Measurements from ENCODE around the gene LRRC8E. TPM values are rescaled to one million over a fixed set of nuclear protein-coding genes. Genes with fewer than 3 reads are reported as not detected.
A peak's percentile ranks its signal among the peaks of the same experiment; 100 is the strongest.
"Not testable (repeated sequence)": the region's sequence is repeated elsewhere in the genome, so short reads cannot be mapped to it uniquely, and the experiment has no call there.

LRRC8E gene
- polyA plus RNA-seq, 1 donor from 2014 or later = not detected

DNA sequence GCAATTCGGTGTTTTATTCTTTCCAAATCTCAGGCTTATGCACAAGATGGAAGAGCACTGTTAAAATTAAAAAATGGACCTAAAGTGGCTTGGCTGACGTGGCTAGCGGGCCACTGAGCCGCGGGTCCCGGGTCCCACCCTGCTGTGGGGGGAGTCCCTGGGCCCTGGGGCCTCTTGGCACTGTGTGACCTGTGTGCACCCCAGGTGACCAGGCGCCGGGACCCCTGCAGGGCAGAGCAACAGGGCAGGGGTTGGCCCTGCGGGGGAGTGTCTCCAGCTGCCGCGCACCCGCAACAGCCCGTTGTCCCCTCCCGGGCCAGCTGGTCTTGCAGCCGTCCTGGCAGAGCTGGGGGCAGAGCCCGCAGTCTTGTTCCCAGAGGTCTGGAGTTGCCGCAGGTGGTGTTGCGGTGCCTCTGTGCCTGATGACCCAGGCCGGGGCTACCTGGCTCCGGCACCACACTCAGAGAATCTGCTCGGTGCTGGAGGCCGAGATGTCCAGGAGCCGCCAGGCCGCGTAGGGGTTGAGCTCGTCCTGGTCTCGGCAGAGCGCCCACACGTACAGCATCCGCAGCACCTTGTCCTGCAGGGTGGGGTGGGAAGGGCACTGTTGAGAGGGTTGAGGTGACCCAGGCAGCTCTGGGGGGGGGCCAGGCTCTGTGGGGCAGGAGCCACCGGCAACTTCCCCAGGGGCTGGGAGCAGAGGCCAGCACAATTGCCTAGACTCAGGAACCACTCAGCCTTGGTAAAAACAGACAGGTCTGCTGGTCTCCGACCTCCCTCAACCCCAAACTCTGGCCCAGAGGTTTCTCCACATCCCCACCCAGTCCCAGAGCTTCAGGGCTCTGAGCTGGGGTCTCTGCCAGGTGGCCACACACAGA is 38.7 kb downstream of the LRRC8E start:
- peaks cover 1% of the 10 kb centered on the region for H3K27me3 Mint-ChIP-seq
- H3K36me3 Mint-ChIP-seq = peaks cover 4% of the 10 kb centered on the region
- H3K27ac Mint-ChIP-seq = peak overlapping the region; percentile 23 to 73 (median 46)
- H3K9me3 Mint-ChIP-seq = no peaks in the 10 kb centered on the region
- peak overlapping the region in 3 of 4 donors; percentile 3 to 53 (median 52) for H3K4me3 Mint-ChIP-seq
- H3K4me1 Mint-ChIP-seq = peaks cover 3 to 7% (median 3%) of the 10 kb centered on the region in 3 donors

- H3K4me1 Mint-ChIP-seq = peaks cover 1 to 7% (median 3%) of the 10 kb centered on the region in 3 donors
- peaks cover 4% of the 10 kb centered on the region for H3K36me3 Mint-ChIP-seq
- H3K4me3 Mint-ChIP-seq = peak overlapping the region; percentile 9 to 85 (median 34)
- no peaks in the 10 kb centered on the region for H3K9me3 Mint-ChIP-seq
- peaks cover 1% of the 10 kb centered on the region for H3K27me3 Mint-ChIP-seq
- peak overlapping the region; percentile 23 to 76 (median 53) for H3K27ac Mint-ChIP-seq
Observed at GRCh38 chr19:7927605-7928333, 39.5 kb downstream of the LRRC8E start.

DNA sequence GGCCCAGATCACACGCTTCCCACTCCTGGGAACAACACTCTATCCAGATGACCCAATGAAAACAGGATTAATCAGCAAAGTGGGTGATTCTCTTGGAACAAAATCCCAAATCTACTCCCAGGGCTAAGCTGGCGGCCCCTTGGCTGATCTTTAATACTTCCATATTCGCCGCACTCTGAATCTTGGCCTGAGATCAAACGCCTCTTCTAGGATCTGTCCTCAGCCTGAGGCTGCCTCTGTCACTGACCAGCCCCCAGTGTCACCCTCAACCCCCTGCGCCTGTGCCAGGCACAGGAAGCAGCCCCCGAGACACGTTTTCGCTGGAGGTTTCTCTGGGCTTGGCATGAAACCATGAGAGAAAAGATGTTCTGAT is 40.0 kb downstream of the LRRC8E start:
- no peaks in the 10 kb centered on the region for H3K9me3 Mint-ChIP-seq
- H3K4me3 Mint-ChIP-seq = peak overlapping the region; percentile 21 to 85 (median 55)
- peak overlapping the region in 2 of 3 donors; percentile 53 to 76 for H3K27ac Mint-ChIP-seq
- peaks cover 4% of the 10 kb centered on the region for H3K36me3 Mint-ChIP-seq
- H3K27me3 Mint-ChIP-seq = peaks cover 1% of the 10 kb centered on the region
- H3K4me1 Mint-ChIP-seq = peaks cover 1 to 7% (median 1%) of the 10 kb centered on the region in 3 donors

GRCh38 chr19:7928741-7929701 is 40.7 kb downstream of the LRRC8E start:
- peaks cover 1 to 7% (median 1%) of the 10 kb centered on the region in 3 donors for H3K4me1 Mint-ChIP-seq
- peaks cover 4% of the 10 kb centered on the region for H3K36me3 Mint-ChIP-seq
- peak overlapping the region; percentile 58 to 96 (median 83) for H3K27ac Mint-ChIP-seq
- peak overlapping the region in 3 of 4 donors; percentile 30 to 85 (median 63) for H3K4me3 Mint-ChIP-seq
- peaks cover 1% of the 10 kb centered on the region for H3K27me3 Mint-ChIP-seq
- no peaks in the 10 kb centered on the region for H3K9me3 Mint-ChIP-seq

DNA sequence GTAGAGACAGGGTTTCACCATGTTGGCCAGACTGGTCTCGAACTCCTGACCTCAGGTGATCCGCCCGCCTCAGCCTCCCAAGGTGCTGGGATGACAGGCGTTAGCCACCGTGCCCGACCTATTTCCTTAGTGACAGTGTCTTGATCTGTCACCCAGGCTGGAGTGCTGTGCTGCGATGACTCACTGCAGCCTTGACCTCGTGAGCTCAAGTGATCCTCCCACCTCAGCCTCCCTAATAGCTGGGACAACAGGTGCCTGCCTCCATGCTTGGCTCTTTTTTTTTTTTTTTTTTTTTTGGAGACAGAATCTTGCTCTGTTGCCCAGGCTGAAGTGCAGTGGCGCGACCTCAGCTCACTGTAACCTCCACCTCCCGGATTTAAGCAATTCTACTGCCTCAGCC is 41.7 kb downstream of the LRRC8E start:
- not testable (repeated sequence) for H3K36me3 Mint-ChIP-seq, H3K4me3 Mint-ChIP-seq, H3K27ac Mint-ChIP-seq, H3K4me1 Mint-ChIP-seq, H3K9me3 Mint-ChIP-seq, H3K27me3 Mint-ChIP-seq

DNA sequence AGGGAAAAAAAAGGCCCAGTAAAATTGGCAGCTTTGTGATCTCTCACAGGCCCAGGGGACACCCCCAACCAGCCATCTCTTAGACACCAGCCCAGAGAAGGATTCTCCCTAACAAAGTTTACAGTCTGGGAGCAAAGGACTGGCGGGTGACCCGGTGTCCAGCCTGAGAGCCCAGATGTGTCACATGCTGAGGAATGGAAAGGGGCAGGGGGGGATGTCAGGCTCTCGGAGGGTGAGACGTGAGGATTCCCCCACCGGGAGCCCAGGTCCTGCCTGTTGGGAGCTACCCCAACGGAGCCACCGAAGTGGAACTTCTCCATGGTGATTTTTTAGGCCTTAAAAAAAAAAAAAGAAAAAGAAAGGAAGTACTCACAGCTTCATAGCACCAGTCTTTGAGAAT is 42.5 kb downstream of the LRRC8E start:
- H3K4me1 Mint-ChIP-seq = peaks cover 0 to 7% (median 0%) of the 10 kb centered on the region in 3 donors
- H3K27ac Mint-ChIP-seq = no peak overlapping the region
- H3K4me3 Mint-ChIP-seq = no peak overlapping the region

DNA sequence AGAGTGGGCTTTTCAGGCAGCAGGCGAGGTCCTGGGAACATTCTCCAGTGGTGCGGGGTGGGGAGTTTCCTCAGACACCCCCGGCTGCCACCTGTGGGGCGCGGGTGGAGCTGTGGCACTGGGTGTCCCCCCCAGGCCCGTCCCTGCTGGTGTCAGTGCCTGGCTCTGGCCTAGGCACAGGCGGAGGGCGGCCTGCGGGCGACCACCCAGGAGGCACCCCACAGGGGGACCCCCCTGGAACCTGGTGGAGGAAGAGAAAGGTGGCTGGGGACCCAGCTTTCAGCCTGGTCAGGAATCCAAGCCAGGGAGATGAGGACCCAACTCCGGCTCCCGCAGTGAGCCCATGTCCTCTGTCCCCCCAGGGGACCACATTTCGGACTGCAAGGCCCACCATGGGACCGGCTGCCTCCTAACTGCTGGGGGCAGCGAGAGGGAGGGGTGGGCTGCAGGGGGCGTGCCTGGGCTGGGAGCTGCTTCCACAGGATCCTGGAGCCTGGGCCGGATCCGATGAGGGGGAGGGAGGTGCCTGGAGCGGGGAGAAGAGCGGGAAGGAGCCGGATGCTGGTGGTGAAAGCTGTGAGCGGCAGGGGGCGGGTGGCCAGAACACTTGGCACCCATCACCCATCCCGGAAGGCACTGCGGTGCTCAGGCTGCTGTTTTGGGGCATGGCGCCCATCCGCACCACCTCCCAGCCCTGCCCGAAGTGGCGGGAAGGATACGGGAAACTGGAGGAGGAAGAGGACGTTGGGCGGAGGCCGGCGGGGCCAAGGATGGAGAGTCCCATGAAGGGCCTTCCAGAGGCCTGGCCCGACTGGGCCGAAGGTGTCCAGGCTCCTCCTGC is 43.1 kb downstream of the LRRC8E start:
- Mint-ChIP-seq H3K27me3 (no peaks in the 10 kb centered on the region), H3K4me1 (peaks cover 0 to 7% (median 0%) of the 10 kb centered on the region in 3 donors), H3K4me3 (no peak overlapping the region), H3K9me3 (no peaks in the 10 kb centered on the region), H3K36me3 (peaks cover 4% of the 10 kb centered on the region), H3K27ac (no peak overlapping the region)

More for the DNA sequence above, 42.5 kb downstream of the LRRC8E start:
- Mint-ChIP-seq H3K27me3 (peaks cover 1% of the 10 kb centered on the region), H3K36me3 (peaks cover 4% of the 10 kb centered on the region), H3K9me3 (no peaks in the 10 kb centered on the region)

- H3K27ac Mint-ChIP-seq = no peak overlapping the region
- H3K9me3 Mint-ChIP-seq = no peaks in the 10 kb centered on the region
- peaks cover 0 to 7% (median 0%) of the 10 kb centered on the region in 3 donors for H3K4me1 Mint-ChIP-seq
- peak overlapping the region in 1 of 4 donors; percentile 55 for H3K4me3 Mint-ChIP-seq
- H3K27me3 Mint-ChIP-seq = no peaks in the 10 kb centered on the region
- peaks cover 6% of the 10 kb centered on the region for H3K36me3 Mint-ChIP-seq
Observed at GRCh38 chr19:7932276-7932929, 44.1 kb downstream of the LRRC8E start.

DNA sequence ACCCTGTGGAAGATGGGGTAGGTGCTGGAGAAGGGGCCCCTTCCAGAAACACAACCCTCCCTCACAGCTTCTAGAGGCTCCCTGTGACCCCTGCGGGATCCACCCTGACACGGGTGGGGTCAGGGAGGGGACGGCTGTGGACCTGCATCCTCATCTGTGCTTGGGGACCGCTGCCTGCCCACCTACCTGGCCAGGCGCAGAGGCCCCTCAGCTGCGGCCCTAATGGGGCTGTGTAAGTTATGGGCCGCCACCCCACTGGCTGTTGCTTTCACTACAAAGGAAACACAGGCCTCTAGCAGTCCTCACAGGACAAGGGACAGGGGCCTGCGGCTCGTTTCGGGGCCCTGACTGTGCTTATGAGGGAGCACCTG is 44.6 kb downstream of the LRRC8E start:
- H3K27ac Mint-ChIP-seq = no peak overlapping the region
- peaks cover 0 to 7% (median 0%) of the 10 kb centered on the region in 3 donors for H3K4me1 Mint-ChIP-seq
- no peaks in the 10 kb centered on the region for H3K9me3 Mint-ChIP-seq
- H3K4me3 Mint-ChIP-seq = no peak overlapping the region
- H3K27me3 Mint-ChIP-seq = no peaks in the 10 kb centered on the region
- peaks cover 6% of the 10 kb centered on the region for H3K36me3 Mint-ChIP-seq

DNA sequence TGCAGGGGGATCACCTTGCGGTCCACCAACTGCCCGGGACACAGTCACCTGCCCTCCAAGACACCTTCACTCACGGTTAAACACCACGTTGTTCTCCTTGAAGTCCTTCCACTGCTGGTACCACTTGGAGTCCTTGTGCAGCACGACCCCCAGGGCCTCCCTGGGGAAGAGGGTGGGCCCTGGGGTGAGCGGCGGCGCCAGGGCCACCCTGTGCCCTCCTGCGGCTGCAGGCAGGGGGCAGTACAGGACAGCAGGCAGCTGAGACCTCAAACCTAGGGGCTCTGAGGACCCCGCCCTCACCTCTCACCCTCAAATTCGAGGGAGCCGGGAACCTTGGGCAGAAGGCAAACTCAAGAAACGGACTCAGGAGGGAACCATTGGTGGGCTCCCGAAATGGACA is 45.1 kb downstream of the LRRC8E start:
- peaks cover 4% of the 10 kb centered on the region for H3K36me3 Mint-ChIP-seq
- no peaks in the 10 kb centered on the region for H3K9me3 Mint-ChIP-seq
- no peak overlapping the region for H3K4me3 Mint-ChIP-seq
- H3K27me3 Mint-ChIP-seq = no peaks in the 10 kb centered on the region
- peaks cover 0 to 3% (median 0%) of the 10 kb centered on the region in 3 donors for H3K4me1 Mint-ChIP-seq
- no peak overlapping the region for H3K27ac Mint-ChIP-seq

DNA sequence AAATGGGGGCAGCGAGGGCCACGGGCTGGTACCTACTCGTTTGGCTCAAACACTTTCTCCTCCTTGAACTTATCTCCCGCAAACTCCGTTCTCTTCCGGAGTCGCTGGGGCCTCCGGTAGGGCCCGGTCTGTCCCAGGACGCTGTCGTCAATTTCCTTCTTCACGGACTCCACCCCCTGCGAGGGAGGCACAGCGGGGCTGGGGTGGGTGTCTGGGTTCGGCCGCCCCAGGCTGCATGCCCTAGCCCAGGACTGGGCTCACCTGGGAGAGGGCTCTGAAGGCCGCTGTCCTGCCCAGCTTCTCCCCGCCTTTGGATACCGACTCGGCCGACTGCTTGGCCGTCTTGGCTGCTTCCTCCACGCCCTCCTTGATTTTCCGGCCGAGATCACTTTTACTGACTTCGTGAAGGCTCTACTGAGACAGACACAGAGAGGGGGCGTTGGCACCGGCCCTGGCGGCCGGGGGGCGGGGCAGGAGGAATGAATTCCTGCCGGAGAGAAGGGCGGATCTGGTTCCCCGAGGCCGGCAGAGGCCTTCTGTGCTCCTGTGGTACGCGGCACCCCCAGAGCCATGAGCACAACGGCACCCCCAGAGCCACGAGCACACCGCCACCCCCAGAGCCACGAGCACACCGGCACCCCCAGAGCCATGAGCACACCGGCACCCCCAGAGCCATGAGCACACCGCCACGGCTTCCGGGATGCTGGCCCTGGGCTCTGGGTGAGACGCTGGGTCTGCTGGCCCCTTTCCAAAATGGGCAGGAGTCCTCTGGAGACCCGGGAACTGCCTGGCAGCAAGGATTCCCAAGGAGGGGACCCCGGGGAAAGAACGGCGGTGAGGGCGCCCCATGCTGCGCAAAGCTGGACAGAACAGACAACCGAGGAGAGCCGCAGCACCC is 45.8 kb downstream of the LRRC8E start:
- H3K27me3 Mint-ChIP-seq = no peaks in the 10 kb centered on the region
- H3K36me3 Mint-ChIP-seq = peaks cover 2% of the 10 kb centered on the region
- H3K4me3 Mint-ChIP-seq = no peak overlapping the region
- H3K27ac Mint-ChIP-seq = no peak overlapping the region
- H3K4me1 Mint-ChIP-seq = peaks cover 0 to 3% (median 3%) of the 10 kb centered on the region in 3 donors
- H3K9me3 Mint-ChIP-seq = no peaks in the 10 kb centered on the region

DNA sequence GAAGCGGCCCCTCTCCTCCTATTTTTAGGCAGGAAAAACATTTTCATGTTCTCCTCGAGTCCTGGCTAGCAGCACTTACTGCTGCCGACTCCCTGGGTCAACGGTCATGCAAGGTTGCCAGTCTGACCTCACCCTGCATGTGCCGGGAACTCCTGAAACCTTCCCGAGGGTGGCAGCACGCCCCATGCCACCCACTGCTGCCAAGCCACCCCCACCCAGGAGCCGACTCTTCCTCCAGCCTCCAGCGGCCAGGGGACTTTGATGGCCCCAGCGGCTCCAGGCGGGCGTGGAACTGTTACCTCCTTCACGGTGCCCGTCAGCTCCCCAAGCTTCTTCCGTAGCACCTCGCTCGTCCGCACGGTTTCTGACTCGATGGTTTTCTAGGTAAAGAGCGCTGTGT is 46.5 kb downstream of the LRRC8E start:
- H3K36me3 Mint-ChIP-seq = peaks cover 2% of the 10 kb centered on the region
- peaks cover 0 to 3% (median 3%) of the 10 kb centered on the region in 3 donors for H3K4me1 Mint-ChIP-seq
- no peaks in the 10 kb centered on the region for H3K9me3 Mint-ChIP-seq
- H3K4me3 Mint-ChIP-seq = no peak overlapping the region
- H3K27ac Mint-ChIP-seq = no peak overlapping the region
- H3K27me3 Mint-ChIP-seq = no peaks in the 10 kb centered on the region
